Heart left ventricle (tissue), 13 donors: ENCODE measurements around the gene CC2D1A.

Experiments used
- CTCF ChIP-seq, 12 donors: fragments of 200-600 bp; sonication (generic) in 4 of 12; IDR thresholded peaks; one replicate each; pipeline versions ENCODE4 v1.5.0 to v1.8.0; 2018 to 2022; ENCODE audit warnings: antibody characterized with exemption in 12 of 12, mild to moderate bottlenecking in 5 of 12
- POLR2A ChIP-seq, 2 donors: fragments of 450-650 bp; IDR thresholded peaks; one replicate each; pipeline ENCODE4 v1.6.1; 2017; ENCODE audit warnings: antibody characterized with exemption in 2 of 2, mild to moderate bottlenecking in 2 of 2, moderate library complexity in 2 of 2
- donor health status: ischemic (EF 13 %, LVEDD 7.1; RV severe dilation, severe dysfunction).
- donor health status: DM: no; HTN: yes; CAD: no.
- donor health status: DM: no; HTN: no; CAD: no.
- donor health status: ischemic (EF 25% LVEDD 6.9; RV normal size, moderate dysfunction).
- donor health status: ischemic (EF 25% LVEDD 5.7; RV mildly dilated, moderate dysfunction).
- donor health status: ischemic (EF 35%, LVEDD 5.7; RV mildly dilated, moderate dysfunction).
- donor health status: nonischemic (EF 11% LVEDD 7.7; RV severe dilation, severe dysfunction).
- donor health status: DM: yes; HTN: yes; CAD: no.
- donor health status: PGD.
- donor health status: ischemic (EF 29% LVEDD 5.4; RV normal size, mild dysfunction).
- donor health status: nonischemic (EF 23%, LVEDD 6.1; RV moderate dilation, normal function).

GRCh38 chr19:13942023-13942684 is 36.2 kb downstream of the CC2D1A start:
- no peak for TF ChIP-seq CTCF (IDR thresholded peaks at IDR 0.05)
- TF ChIP-seq POLR2A (IDR thresholded peaks at IDR 0.05) = no peak
